ENCODE results near the gene ATP5PD. TPM values are rescaled to one million over a fixed set of nuclear protein-coding genes. Genes with fewer than 3 reads are reported as not detected.

ATP5PD gene
- total and polyA plus RNA-seq, 2 of the 13 experiments (the other 11 are each of a cell fraction or from before 2014, with no cell fraction given): 158 to 428 TPM

GRCh38 chr17:75073618-75074047 is 26.9 kb upstream of the ATP5PD start (continued):
- TF ChIP-seq ZNF761 (CRISPR knock-in tag; conservative IDR thresholded peaks at IDR 0.05) (no peak), EED (CRISPR knock-in tag; IDR thresholded peaks at IDR 0.05) (no peak), ZNF121 (CRISPR knock-in tag; IDR thresholded peaks at IDR 0.05) (no peak), PHF21A (CRISPR knock-in tag; IDR thresholded peaks at IDR 0.05) (no peak), ZNF513 (CRISPR knock-in tag; conservative IDR thresholded peaks at IDR 0.05) (no peak), THAP9 (CRISPR knock-in tag; IDR thresholded peaks at IDR 0.05; ENCODE audit: borderline replicate concordance) (0 out of 2 replicates have a peak, but pooled peaks have one; percentile 47), CEBPG (CRISPR knock-in tag; IDR thresholded peaks at IDR 0.05) (0 out of 2 replicates have a peak, but pooled peaks have one; percentile 45), PHF5A (CRISPR knock-in tag; IDR thresholded peaks at IDR 0.05; ENCODE audit: low read depth, unreplicated experiment) (no peak), BATF2 (CRISPR knock-in tag; IDR thresholded peaks at IDR 0.05) (no peak), MYC (CRISPR knock-in tag; IDR thresholded peaks at IDR 0.05; ENCODE audit: borderline replicate concordance) (0 out of 2 replicates have a peak, but pooled peaks have one; percentile 10), ZNF687 (CRISPR knock-in tag; IDR thresholded peaks at IDR 0.05) (peak; percentile 25; the same call in 1 of the 2 replicates), TBX2 (CRISPR knock-in tag; IDR thresholded peaks at IDR 0.05; ENCODE audit: borderline replicate concordance) (0 out of 2 replicates have a peak, but pooled peaks have one; percentile 30), SRSF4 (IDR thresholded peaks at IDR 0.05; ENCODE audit: low read depth, low read length, poor library complexity, severe bottlenecking) (no peak), ZNF607 (CRISPR knock-in tag; IDR thresholded peaks at IDR 0.05; ENCODE audit: borderline replicate concordance) (no peak), ZNF660 (CRISPR knock-in tag; IDR thresholded peaks at IDR 0.05; ENCODE audit: borderline replicate concordance, low read depth) (no peak)
